GM12872 (cell line): ENCODE data around the gene IFNA21.
A peak's percentile ranks its signal among the peaks of the same experiment; 100 is the strongest.

Experiments used
- TF ChIP-seq, protein P1 (sequence below): IDR thresholded peaks from 3 replicates; pipeline ENCODE4 v1.5.1; 2011; ENCODE audit warnings: low read depth, mild to moderate bottlenecking, low read length, moderate library complexity; ENCODE audit not compliant: insufficient read depth

The IFNA21 gene

DNA sequence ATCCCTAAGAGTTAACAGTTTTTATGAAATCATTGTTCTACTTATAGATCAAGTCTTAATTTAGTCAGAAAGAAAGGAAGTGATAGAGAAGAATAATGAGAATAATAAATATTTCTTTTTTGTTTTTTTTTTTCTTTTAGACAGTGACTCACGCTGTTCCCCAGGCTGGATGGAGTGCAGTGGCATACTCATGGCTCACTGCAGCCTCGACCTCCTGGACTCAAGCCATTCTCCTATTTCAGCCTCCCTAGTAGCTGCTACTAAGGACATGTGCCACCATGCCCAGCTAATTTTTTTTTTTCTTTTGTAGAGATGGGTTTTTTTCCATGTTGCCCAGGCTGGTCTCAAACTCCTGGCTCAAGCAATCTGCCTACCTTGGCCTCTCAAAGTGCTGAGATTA, 11.0 kb downstream of the IFNA21 start:
- TF ChIP-seq, protein P1, sequence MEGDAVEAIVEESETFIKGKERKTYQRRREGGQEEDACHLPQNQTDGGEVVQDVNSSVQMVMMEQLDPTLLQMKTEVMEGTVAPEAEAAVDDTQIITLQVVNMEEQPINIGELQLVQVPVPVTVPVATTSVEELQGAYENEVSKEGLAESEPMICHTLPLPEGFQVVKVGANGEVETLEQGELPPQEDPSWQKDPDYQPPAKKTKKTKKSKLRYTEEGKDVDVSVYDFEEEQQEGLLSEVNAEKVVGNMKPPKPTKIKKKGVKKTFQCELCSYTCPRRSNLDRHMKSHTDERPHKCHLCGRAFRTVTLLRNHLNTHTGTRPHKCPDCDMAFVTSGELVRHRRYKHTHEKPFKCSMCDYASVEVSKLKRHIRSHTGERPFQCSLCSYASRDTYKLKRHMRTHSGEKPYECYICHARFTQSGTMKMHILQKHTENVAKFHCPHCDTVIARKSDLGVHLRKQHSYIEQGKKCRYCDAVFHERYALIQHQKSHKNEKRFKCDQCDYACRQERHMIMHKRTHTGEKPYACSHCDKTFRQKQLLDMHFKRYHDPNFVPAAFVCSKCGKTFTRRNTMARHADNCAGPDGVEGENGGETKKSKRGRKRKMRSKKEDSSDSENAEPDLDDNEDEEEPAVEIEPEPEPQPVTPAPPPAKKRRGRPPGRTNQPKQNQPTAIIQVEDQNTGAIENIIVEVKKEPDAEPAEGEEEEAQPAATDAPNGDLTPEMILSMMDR = no peak

DNA sequence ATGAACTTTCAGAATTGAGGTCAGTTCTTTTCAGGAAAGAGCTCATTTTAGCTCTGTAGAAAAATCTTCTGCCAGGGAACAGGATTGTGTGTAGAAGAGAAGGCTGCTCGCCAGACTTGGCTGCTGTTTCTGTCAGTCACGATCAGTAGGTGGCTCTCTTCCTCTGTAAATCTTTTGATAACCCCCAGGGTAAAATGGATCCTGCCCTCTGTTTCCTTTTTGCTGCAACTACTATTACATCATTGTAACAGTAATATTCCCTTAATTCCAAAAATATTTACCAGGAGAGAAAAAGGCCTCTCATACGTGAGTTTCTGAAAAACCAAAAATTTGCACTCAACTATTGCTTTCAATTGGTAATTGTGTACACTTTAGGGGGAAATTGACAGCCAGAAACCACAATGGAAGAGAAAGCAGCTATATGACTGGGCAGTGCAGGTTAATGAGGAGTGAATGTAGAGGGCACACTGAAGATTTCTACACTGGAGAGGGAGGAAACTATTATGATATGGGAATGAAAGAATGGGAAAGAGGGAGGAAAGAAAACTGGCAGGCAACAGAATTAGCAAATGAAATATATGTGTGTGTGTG, 12.3 kb downstream of the IFNA21 start:
- TF ChIP-seq, protein P1 = peak; percentile 53

DNA sequence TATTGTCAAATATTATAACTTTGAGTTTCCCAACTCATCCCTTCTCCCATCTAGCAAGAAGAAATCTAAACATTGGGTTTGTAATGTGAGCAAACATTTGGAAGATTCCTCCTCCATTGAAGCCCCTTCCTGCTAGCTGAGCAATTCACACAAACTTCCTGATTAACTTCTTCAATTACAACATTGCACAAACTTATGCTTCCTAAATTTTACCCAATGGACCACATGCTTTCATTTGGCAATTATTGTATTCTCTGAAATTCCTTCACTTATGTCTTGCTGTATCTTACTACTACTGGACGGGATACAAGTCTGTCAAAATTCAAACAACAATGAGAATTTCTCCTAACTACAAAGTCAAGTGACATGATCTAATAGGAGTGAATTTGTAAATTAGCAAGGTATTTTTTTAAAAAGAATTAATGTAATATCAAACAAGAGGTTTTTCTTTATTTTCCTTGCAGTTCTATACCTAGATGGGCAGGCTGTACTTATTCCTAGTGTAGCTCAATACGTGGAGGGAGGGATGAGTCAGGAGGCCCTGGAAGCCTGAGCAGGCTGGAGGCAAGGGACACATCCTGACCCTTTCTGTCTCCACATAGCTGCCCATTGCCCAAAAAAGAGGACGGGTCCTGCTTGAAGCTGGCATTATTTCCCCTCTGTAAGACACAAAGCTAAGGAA, 13.0 kb downstream of the IFNA21 start:
- TF ChIP-seq, protein P1 = no peak

DNA sequence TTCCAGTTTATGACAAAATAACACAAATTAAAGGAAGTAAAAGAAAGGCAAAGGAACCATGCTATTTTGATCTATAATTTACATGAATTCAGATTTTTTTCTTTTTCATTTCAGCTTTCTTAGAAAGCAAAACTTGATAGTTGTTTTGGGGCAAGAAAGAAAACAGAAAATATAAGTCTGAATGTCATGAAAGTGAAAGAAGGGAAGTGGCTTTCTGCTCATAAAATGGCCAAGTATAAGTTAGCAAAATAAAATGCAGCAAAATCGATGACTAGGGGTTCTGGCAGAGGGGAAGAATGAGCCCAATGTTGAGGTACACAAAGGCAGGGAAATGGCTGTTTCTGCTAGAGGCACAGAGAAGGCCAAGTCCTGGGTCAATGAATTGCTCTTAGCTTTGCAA, 21.9 kb downstream of the IFNA21 start:
- TF ChIP-seq, protein P1 = no peak

DNA sequence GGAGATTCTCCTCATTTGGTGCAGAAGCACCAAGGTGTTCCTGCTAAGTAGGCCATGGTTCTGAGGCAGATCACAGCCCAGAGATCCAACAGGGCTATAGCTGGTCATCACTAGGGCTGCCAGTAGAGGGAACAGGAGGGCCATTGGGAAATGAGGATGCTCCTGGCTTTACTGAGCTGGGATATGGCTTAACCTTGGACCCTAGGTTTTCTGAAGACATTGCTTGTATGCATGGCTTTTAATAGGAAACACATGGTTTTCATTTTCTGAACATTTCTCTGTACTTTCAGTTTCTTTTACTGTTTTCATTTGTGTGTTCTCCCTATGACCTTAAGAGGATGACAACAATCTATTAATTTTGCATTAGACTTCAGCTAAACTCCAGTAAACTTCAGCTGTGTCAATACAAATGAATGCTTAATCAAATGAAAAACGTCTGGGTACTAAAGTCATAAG, 25.0 kb downstream of the IFNA21 start, which contains the start of gene IFNW1:
Gene IFNW1, minus strand, starts transcription at position 406 of the 456 bp plus-strand sequence. Its CDS starts 262 bp downstream, at position 144.
- TF ChIP-seq, protein P1 = peak; percentile 37; the same call in 2 of the 3 replicates

DNA sequence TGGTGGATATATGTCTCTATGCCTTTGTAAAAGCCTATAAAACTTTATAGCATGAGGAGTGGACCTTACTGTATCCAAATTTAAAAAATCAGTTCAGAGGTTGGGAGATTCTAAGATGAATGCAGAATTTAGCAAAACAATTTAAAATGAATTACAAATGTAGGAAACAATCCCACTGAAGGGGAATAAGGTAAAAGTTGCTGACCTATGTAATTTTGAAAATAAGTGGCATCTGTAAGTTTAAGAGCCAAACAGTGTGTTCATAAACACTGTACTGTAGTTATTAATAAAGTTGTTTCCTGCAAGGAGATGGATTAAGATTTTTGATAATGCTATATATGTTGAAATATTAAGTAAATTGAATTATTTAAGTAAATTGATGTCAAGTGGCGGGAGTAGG, 29.4 kb downstream of the IFNA21 start:
- TF ChIP-seq, protein P1 = no peak

DNA sequence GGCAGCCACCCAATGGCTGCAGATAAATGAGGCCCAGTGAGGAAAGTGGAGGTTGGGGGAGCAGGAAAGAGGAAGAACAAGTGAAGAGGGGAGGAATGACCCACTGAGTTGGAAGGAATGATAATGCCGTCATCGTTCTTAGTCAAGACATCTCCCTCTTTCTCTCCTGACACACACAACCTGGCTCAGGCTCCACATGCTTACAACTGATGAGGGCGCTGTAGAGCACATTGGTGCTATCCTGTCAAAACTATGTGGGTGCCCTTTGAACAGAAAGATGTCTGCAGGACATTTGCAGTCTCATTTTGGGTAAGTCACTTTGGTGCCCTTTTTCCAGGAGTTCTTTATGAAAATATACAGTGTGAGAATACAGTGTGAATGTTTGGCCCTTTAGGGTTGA, 30.7 kb downstream of the IFNA21 start:
- TF ChIP-seq, protein P1 = 0 out of 3 replicates have a peak, but pooled peaks have one; percentile 7
